ENCODE results near the gene SLC17A2. TPM values are rescaled to one million over a fixed set of nuclear protein-coding genes. Genes with fewer than 3 reads are reported as not detected.

The SLC17A2 gene
- total RNA-seq, 2 experiments from 2014 or later, result not detected

GRCh38 chr6:25882051-25882496 lies 48.4 kb downstream of the SLC17A2 start:
- Histone ChIP-seq H3K4me3 (ENCODE audit: low read length) (no peak overlapping the region), H3K27ac (ENCODE audit: low read depth in 1 of 2, low read length in 2 of 2) (no peak overlapping the region), H3K9me3 (ENCODE audit: control insufficient read depth in 1 of 2, insufficient read depth in 1 of 2, low read length in 2 of 2) (no peaks in the 10 kb centered on the region), H3K36me3 (ENCODE audit: insufficient read depth, low read length) (no peaks in the 10 kb centered on the region), H3K27me3 (ENCODE audit: control insufficient read depth in 1 of 2, insufficient read depth in 2 of 2, low read length in 2 of 2) (no peaks in the 10 kb centered on the region), H3K4me1 (ENCODE audit: insufficient read depth, low read length) (no peaks in the 10 kb centered on the region)
- TF ChIP-seq, protein P1, sequence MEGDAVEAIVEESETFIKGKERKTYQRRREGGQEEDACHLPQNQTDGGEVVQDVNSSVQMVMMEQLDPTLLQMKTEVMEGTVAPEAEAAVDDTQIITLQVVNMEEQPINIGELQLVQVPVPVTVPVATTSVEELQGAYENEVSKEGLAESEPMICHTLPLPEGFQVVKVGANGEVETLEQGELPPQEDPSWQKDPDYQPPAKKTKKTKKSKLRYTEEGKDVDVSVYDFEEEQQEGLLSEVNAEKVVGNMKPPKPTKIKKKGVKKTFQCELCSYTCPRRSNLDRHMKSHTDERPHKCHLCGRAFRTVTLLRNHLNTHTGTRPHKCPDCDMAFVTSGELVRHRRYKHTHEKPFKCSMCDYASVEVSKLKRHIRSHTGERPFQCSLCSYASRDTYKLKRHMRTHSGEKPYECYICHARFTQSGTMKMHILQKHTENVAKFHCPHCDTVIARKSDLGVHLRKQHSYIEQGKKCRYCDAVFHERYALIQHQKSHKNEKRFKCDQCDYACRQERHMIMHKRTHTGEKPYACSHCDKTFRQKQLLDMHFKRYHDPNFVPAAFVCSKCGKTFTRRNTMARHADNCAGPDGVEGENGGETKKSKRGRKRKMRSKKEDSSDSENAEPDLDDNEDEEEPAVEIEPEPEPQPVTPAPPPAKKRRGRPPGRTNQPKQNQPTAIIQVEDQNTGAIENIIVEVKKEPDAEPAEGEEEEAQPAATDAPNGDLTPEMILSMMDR (IDR thresholded peaks at IDR 0.05), result peak; percentile 44
- peak in 13 of 14 experiments; percentile 4 to 82 (median 26) for DNase-seq
- ChIA-PET POLR2A (interaction anchor here (1.1 to 2.3 kb wide), 2 partner anchors 17 to 111 kb away, joined by 4 to 12 read pairs; no protein-coding TSS in a partner anchor), CTCF (interaction anchor here (0.7 to 1.8 kb wide), 10 partner anchors 9 to 160 kb away, joined by 3 to 12 read pairs (median 3); partner anchors contain the start of gene TRIM38)
- Mint-ChIP-seq H3K4me1 (ENCODE audit: low read depth) (peaks cover 4% of the 10 kb centered on the region), H3K9me3 (no peaks in the 10 kb centered on the region), H3K4me3 (peak overlapping the region; percentile 90), H3K36me3 (ENCODE audit: low read depth) (no peaks in the 10 kb centered on the region), H3K27me3 (peaks cover 5% of the 10 kb centered on the region), H3K27ac (peak overlapping the region; percentile 83)
- intact Hi-C loops (cut with DNase I, micrococcal nuclease), result loop anchor here (5.0 to 10.0 kb wide), 2 partner anchors 90 to 113 kb away; no protein-coding TSS in a partner anchor
- ATAC-seq (ENCODE audit: poor library complexity), result peak; percentile 87

DNA sequence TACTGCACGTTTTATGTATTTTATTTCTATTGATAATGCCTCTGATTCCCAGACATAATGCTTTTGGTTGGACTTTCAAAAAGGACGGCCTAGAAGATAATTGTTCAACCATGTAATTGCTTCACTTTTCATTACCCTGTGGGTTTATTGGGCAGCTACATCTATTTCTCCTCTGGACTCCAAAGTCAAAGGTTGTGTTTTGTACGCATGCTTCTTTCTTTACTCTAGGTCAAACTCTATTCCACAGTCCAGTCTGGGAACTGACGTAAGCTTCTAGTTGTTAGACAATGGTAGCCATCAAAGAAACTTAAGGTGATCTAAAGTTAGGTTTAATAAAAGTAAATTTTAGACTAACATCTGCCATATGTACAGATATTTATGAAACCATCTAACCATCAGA lies 49.9 kb downstream of the SLC17A2 start:
- Mint-ChIP-seq H3K4me1 (ENCODE audit: low read depth) (peaks cover 5% of the 10 kb centered on the region), H3K27ac (no peak overlapping the region), H3K27me3 (peaks cover 5% of the 10 kb centered on the region), H3K36me3 (ENCODE audit: low read depth) (no peaks in the 10 kb centered on the region), H3K4me3 (no peak overlapping the region), H3K9me3 (no peaks in the 10 kb centered on the region)
- Histone ChIP-seq H3K27ac (ENCODE audit: low read depth in 1 of 2, low read length in 2 of 2) (no peak overlapping the region), H3K27me3 (ENCODE audit: control insufficient read depth in 1 of 2, insufficient read depth in 2 of 2, low read length in 2 of 2) (no peaks in the 10 kb centered on the region), H3K4me3 (ENCODE audit: low read length) (no peak overlapping the region), H3K36me3 (ENCODE audit: insufficient read depth, low read length) (no peaks in the 10 kb centered on the region), H3K9me3 (ENCODE audit: control insufficient read depth in 1 of 2, insufficient read depth in 1 of 2, low read length in 2 of 2) (no peaks in the 10 kb centered on the region), H3K4me1 (ENCODE audit: insufficient read depth, low read length) (peaks cover 4% of the 10 kb centered on the region)
- no peak for ATAC-seq (ENCODE audit: poor library complexity)
- intact Hi-C loops (cut with DNase I, micrococcal nuclease), result loop anchor here (5.0 to 10.0 kb wide), 2 partner anchors 88 to 114 kb away; no protein-coding TSS in a partner anchor
- ChIA-PET CTCF (no interaction called here), POLR2A (interaction anchor here (2.3 kb wide), 1 partner anchor 16 kb away, joined by 12 read pairs; no protein-coding TSS in a partner anchor)
- TF ChIP-seq, protein P1 (IDR thresholded peaks at IDR 0.05), result no peak
- no peak for DNase-seq

- Histone ChIP-seq H3K36me3 (ENCODE audit: insufficient read depth, low read length) (no peaks in the 10 kb centered on the region), H3K4me3 (ENCODE audit: low read length) (no peak overlapping the region), H3K9me3 (ENCODE audit: control insufficient read depth in 1 of 2, insufficient read depth in 1 of 2, low read length in 2 of 2) (no peaks in the 10 kb centered on the region), H3K27me3 (ENCODE audit: control insufficient read depth in 1 of 2, insufficient read depth in 2 of 2, low read length in 2 of 2) (no peaks in the 10 kb centered on the region), H3K4me1 (ENCODE audit: insufficient read depth, low read length) (peaks cover 17% of the 10 kb centered on the region), H3K27ac (ENCODE audit: low read depth in 1 of 2, low read length in 2 of 2) (no peak overlapping the region)
- Mint-ChIP-seq H3K9me3 (no peaks in the 10 kb centered on the region), H3K4me3 (no peak overlapping the region), H3K4me1 (ENCODE audit: low read depth) (peaks cover 22% of the 10 kb centered on the region), H3K27me3 (peaks cover 2% of the 10 kb centered on the region), H3K27ac (no peak overlapping the region), H3K36me3 (ENCODE audit: low read depth) (no peaks in the 10 kb centered on the region)
- ATAC-seq (ENCODE audit: poor library complexity), result no peak
- TF ChIP-seq, protein P1 (IDR thresholded peaks at IDR 0.05), result no peak
- CTCF ChIA-PET, result no interaction called here
- POLR2A ChIA-PET, result no interaction called here
- intact Hi-C loops (cut with DNase I, micrococcal nuclease), result no loop called here
- no peak for DNase-seq
Measured at GRCh38 chr6:25878721-25879322, 51.7 kb downstream of the SLC17A2 start.
